Neural cell (in vitro differentiated cells): ENCODE measurements around the gene ST6GALNAC3.

ENCODE experiments used
- TAF1 ChIP-seq: IDR thresholded peaks from 2 replicates; pipeline ENCODE4 v1.6.1; 2012; ENCODE audit warnings: low read depth
- TF ChIP-seq, protein P1 (sequence below): fragments of 450-650 bp; IDR thresholded peaks from 2 replicates; pipeline ENCODE4 v1.5.1; 2014; ENCODE audit warnings: antibody characterized with exemption, mild to moderate bottlenecking, moderate library complexity; ENCODE audit not compliant: poor library complexity, severe bottlenecking
- TF ChIP-seq, protein P2 (sequence below): IDR thresholded peaks from 2 replicates; pipeline ENCODE4 v1.6.1; 2012; ENCODE audit warnings: borderline replicate concordance

DNA sequence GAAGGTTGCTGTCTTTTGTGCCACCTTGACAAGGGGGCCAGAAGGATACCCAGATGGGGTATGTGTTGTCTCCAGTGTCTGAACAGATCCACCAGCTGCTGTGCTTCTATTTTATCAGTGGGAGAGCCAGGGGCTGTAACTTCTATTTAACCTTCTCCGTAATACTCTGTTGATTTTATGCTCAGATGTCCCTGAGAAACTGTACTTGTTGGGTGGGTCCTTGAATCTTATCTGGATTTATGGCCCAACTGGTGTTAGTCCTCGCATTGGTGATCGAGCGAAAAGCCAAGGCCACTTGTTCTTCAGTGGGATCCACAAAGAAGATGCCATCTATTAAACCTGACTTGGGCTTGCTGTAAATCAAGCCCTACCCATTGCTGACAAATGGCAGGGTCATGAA lies 56.4 kb downstream of the ST6GALNAC3 start:
- TF ChIP-seq, protein P1, sequence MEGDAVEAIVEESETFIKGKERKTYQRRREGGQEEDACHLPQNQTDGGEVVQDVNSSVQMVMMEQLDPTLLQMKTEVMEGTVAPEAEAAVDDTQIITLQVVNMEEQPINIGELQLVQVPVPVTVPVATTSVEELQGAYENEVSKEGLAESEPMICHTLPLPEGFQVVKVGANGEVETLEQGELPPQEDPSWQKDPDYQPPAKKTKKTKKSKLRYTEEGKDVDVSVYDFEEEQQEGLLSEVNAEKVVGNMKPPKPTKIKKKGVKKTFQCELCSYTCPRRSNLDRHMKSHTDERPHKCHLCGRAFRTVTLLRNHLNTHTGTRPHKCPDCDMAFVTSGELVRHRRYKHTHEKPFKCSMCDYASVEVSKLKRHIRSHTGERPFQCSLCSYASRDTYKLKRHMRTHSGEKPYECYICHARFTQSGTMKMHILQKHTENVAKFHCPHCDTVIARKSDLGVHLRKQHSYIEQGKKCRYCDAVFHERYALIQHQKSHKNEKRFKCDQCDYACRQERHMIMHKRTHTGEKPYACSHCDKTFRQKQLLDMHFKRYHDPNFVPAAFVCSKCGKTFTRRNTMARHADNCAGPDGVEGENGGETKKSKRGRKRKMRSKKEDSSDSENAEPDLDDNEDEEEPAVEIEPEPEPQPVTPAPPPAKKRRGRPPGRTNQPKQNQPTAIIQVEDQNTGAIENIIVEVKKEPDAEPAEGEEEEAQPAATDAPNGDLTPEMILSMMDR, result no peak
- TF ChIP-seq, protein P2, sequence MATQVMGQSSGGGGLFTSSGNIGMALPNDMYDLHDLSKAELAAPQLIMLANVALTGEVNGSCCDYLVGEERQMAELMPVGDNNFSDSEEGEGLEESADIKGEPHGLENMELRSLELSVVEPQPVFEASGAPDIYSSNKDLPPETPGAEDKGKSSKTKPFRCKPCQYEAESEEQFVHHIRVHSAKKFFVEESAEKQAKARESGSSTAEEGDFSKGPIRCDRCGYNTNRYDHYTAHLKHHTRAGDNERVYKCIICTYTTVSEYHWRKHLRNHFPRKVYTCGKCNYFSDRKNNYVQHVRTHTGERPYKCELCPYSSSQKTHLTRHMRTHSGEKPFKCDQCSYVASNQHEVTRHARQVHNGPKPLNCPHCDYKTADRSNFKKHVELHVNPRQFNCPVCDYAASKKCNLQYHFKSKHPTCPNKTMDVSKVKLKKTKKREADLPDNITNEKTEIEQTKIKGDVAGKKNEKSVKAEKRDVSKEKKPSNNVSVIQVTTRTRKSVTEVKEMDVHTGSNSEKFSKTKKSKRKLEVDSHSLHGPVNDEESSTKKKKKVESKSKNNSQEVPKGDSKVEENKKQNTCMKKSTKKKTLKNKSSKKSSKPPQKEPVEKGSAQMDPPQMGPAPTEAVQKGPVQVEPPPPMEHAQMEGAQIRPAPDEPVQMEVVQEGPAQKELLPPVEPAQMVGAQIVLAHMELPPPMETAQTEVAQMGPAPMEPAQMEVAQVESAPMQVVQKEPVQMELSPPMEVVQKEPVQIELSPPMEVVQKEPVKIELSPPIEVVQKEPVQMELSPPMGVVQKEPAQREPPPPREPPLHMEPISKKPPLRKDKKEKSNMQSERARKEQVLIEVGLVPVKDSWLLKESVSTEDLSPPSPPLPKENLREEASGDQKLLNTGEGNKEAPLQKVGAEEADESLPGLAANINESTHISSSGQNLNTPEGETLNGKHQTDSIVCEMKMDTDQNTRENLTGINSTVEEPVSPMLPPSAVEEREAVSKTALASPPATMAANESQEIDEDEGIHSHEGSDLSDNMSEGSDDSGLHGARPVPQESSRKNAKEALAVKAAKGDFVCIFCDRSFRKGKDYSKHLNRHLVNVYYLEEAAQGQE, result no peak
- no peak for TF ChIP-seq TAF1
